Immature natural killer cell (primary cell): ENCODE data around the gene PASK. TPM values are rescaled to one million over a fixed set of nuclear protein-coding genes. Genes with fewer than 3 reads are reported as not detected.

Experiments
- polyA plus RNA-seq, 3 donors: library from polyadenylated mRNA; unstranded; fragments of 300-500 nt; fragmentation: Illumina TruSeq; gene quantifications; one replicate each; pipeline ENCODE4 v1.2.3, GENCODE V29; 2021

Gene PASK
- polyA plus RNA-seq, 3 donors from 2014 or later: 2.1 to 5.5 (median 4.9) TPM

Other genes starting within 250 kb of the PASK start
- not detected for gene CROCC2, start 243.1 kb downstream of the PASK start, polyA plus RNA-seq
- gene SNED1, start 150.9 kb downstream of the PASK start, polyA plus RNA-seq: under 1 TPM in 2 of 3 donors, not detected in 1; 0.24 to 0.56 TPM
- gene MTERF4, start 47.2 kb downstream of the PASK start, polyA plus RNA-seq: 10 to 100 TPM; 27.8 to 35.8 (median 30.9) TPM
- gene PPP1R7, start 995 bp upstream of the PASK start, polyA plus RNA-seq: 100 to 1,000 TPM; 108 to 138 (median 132) TPM
- gene ANO7, start 39.2 kb upstream of the PASK start, polyA plus RNA-seq: under 1 TPM in 1 of 3 donors, not detected in 2; 0.40 TPM
- 10 to 100 TPM; 20.4 to 71.7 (median 31.5) TPM for gene HDLBP, start 166.2 kb upstream of the PASK start, polyA plus RNA-seq
- 100 to 1,000 TPM; 204 to 249 (median 207) TPM for gene SEPTIN2, start 166.5 kb upstream of the PASK start, polyA plus RNA-seq
- 1 to 10 TPM; 5.3 to 8.3 (median 8.2) TPM for gene FARP2, start 206.8 kb upstream of the PASK start, polyA plus RNA-seq